Stimulated activated CD4-positive, alpha-beta T cell treated with anti-CD3 and anti-CD28 coated beads, TNF-alpha, amount 100 ng/mL, for 4 hours (primary cell): ENCODE measurements around the gene P3H2.

ENCODE experiments used
- DNase-seq, 3 experiments: peaks; one replicate each; pipeline ENCODE4 v3.0.0-alpha.2; 2020; ENCODE audit warnings: low read depth in 3 of 3

P3H2 gene

GRCh38 chr3:190017521-190018288, 103.0 kb downstream of the P3H2 start:
- no peak for DNase-seq

- no peak for DNase-seq
Measured at GRCh38 chr3:190016966-190017365, 103.7 kb downstream of the P3H2 start.

- DNase-seq, result no peak
Measured at GRCh38 chr3:190014940-190015339, 105.8 kb downstream of the P3H2 start.

GRCh38 chr3:190013943-190014924, 106.5 kb downstream of the P3H2 start:
- DNase-seq, result no peak

GRCh38 chr3:190012784-190013183, 107.9 kb downstream of the P3H2 start:
- DNase-seq, result no peak

- no peak for DNase-seq
Measured at GRCh38 chr3:190012314-190012782, 108.3 kb downstream of the P3H2 start.

- no peak for DNase-seq
Measured at GRCh38 chr3:190010486-190010885, 110.2 kb downstream of the P3H2 start.

GRCh38 chr3:190009614-190010013, 111.1 kb downstream of the P3H2 start:
- DNase-seq, result no peak

GRCh38 chr3:190008432-190008831, 112.3 kb downstream of the P3H2 start:
- DNase-seq, result no peak

- DNase-seq, result no peak
Measured at GRCh38 chr3:190005343-190006113, 115.2 kb downstream of the P3H2 start.

- no peak for DNase-seq
Measured at GRCh38 chr3:190004656-190005055, 116.0 kb downstream of the P3H2 start.

GRCh38 chr3:190003681-190004123, 117.0 kb downstream of the P3H2 start:
- no peak for DNase-seq

GRCh38 chr3:190003068-190003467, 117.6 kb downstream of the P3H2 start:
- no peak for DNase-seq

GRCh38 chr3:190001426-190001825, 119.3 kb downstream of the P3H2 start:
- DNase-seq, result no peak

GRCh38 chr3:190000861-190001196, 119.9 kb downstream of the P3H2 start:
- DNase-seq, result no peak

GRCh38 chr3:190000187-190000860, 120.4 kb downstream of the P3H2 start:
- no peak for DNase-seq

- no peak for DNase-seq
Measured at GRCh38 chr3:189999718-190000117, 121.0 kb downstream of the P3H2 start.

- DNase-seq, result no peak
Measured at GRCh38 chr3:189995129-189995528, 125.6 kb downstream of the P3H2 start.

GRCh38 chr3:189990826-189991225, 129.9 kb downstream of the P3H2 start:
- no peak for DNase-seq

- no peak for DNase-seq
Measured at GRCh38 chr3:189988854-189989253, 131.8 kb downstream of the P3H2 start.

- no peak for DNase-seq
Measured at GRCh38 chr3:189988322-189988721, 132.4 kb downstream of the P3H2 start.
